ENCODE measurements around the gene VASP.

The VASP gene

GRCh38 chr19:45568732-45569131 lies 61.5 kb downstream of the VASP start:
- H3K27ac Mint-ChIP-seq, result no peak overlapping the region
- peaks cover 5% of the 10 kb centered on the region for H3K36me3 Mint-ChIP-seq
- H3K4me3 Mint-ChIP-seq, result no peak overlapping the region
- DNase-seq (ENCODE audit: low spot score in 2 of 2) (no peak), ATAC-seq (no peak)
- no peaks in the 10 kb centered on the region for H3K9me3 Mint-ChIP-seq
- peaks cover 8% of the 10 kb centered on the region for H3K4me1 Mint-ChIP-seq

GRCh38 chr19:45569619-45570421 lies 62.5 kb downstream of the VASP start:
- no peaks in the 10 kb centered on the region for H3K9me3 Mint-ChIP-seq
- ATAC-seq (peak; percentile 77), DNase-seq (ENCODE audit: low spot score in 2 of 2) (peak; percentile 45 to 83)
- H3K4me3 Mint-ChIP-seq, result no peak overlapping the region
- peaks cover 8% of the 10 kb centered on the region for H3K4me1 Mint-ChIP-seq
- peak overlapping the region; percentile 49 for H3K27ac Mint-ChIP-seq
- H3K36me3 Mint-ChIP-seq, result peaks cover 5% of the 10 kb centered on the region

- Mint-ChIP-seq H3K9me3 (no peaks in the 10 kb centered on the region), H3K4me3 (no peak overlapping the region), H3K36me3 (peaks cover 5% of the 10 kb centered on the region), H3K4me1 (peaks cover 8% of the 10 kb centered on the region), H3K27ac (no peak overlapping the region)
- ATAC-seq (no peak), DNase-seq (ENCODE audit: low spot score in 2 of 2) (no peak)
Measured at GRCh38 chr19:45571457-45572220, 64.4 kb downstream of the VASP start.

- H3K27ac Mint-ChIP-seq, result no peak overlapping the region
- no peak for DNase-seq (ENCODE audit: low spot score in 2 of 2)
- ATAC-seq, result no peak
- peaks cover 4% of the 10 kb centered on the region for H3K36me3 Mint-ChIP-seq
- H3K4me1 Mint-ChIP-seq, result peaks cover 29% of the 10 kb centered on the region
- H3K4me3 Mint-ChIP-seq, result no peak overlapping the region
- H3K9me3 Mint-ChIP-seq, result no peaks in the 10 kb centered on the region
Measured at GRCh38 chr19:45574526-45574925, 67.2 kb downstream of the VASP start.

GRCh38 chr19:45575216-45575615 lies 67.9 kb downstream of the VASP start:
- Mint-ChIP-seq H3K27ac (no peak overlapping the region), H3K36me3 (no peaks in the 10 kb centered on the region), H3K9me3 (no peaks in the 10 kb centered on the region), H3K4me1 (peaks cover 23% of the 10 kb centered on the region), H3K4me3 (no peak overlapping the region)
- DNase-seq (ENCODE audit: low spot score in 2 of 2), result no peak
- no peak for ATAC-seq
